Gastroesophageal sphincter (tissue), 3 donors: ENCODE data around the gene SRP9.

Experiments used
- CTCF ChIP-seq, 4 experiments: fragments of 200-600 bp in 2 of 4; fragments of 450-650 bp in 2 of 4; sonication (generic) in 1 of 4; IDR thresholded peaks; one replicate each; pipeline ENCODE4 v1.5.1; 2017 to 2019; ENCODE audit warnings: antibody characterized with exemption in 4 of 4, mild to moderate bottlenecking in 2 of 4, moderate library complexity in 2 of 4
- POLR2A ChIP-seq, 2 donors: fragments of 450-650 bp; IDR thresholded peaks; one replicate each; pipeline ENCODE4 v1.6.1; 2017; ENCODE audit warnings: antibody characterized with exemption in 2 of 2, mild to moderate bottlenecking in 2 of 2, moderate library complexity in 1 of 2
- POLR2AphosphoS5 ChIP-seq: sonication (generic); formaldehyde crosslinking; IDR thresholded peaks from one replicate; pipeline ENCODE4 v1.6.1; 2017; ENCODE audit warnings: antibody characterized with exemption

GRCh38 chr1:225765982-225766674 lies 11.5 kb upstream of the SRP9 start:
- TF ChIP-seq POLR2A (IDR thresholded peaks at IDR 0.05) (no peak), CTCF (IDR thresholded peaks at IDR 0.05) (no peak), POLR2AphosphoS5 (no peak)
